Endometrium (tissue), 2 donors: ENCODE data around the gene DRG1.
"Not testable (repeated sequence)": the region's sequence is repeated elsewhere in the genome, so short reads cannot be mapped to it uniquely, and the experiment has no call there.

ENCODE experiments used
- FAIRE-seq: peaks from 2 replicates; lab custom pipeline; 2012; peaks lifted over from hg19 to GRCh38; lab: Jason Lieb, UNC
- donor health status: control.
- donor health status: control.

DRG1 gene

GRCh38 chr22:31442768-31443489 is 43.5 kb downstream of the DRG1 start:
- no peak for FAIRE-seq

DNA sequence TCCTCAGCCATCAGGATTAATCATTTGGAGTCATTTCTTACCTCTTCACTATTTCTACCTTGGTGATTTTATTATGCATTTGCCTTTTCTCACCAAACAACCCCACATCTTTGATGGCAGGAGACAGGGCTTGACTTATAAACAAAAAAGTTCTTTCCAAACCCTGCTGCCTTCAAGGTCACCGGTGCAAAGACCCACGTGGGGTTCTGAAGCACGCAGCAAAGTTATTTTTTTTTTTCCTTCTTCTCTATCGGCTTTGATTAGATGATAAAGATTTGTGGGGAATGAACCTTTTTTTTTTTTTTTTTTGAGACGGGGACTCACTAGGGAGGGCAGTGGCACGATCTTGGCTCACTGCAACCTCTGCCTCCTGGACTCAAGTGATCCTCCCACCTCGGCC is 44.1 kb downstream of the DRG1 start:
- no peak for FAIRE-seq

GRCh38 chr22:31445642-31446041 is 46.2 kb downstream of the DRG1 start:
- no peak for FAIRE-seq

DNA sequence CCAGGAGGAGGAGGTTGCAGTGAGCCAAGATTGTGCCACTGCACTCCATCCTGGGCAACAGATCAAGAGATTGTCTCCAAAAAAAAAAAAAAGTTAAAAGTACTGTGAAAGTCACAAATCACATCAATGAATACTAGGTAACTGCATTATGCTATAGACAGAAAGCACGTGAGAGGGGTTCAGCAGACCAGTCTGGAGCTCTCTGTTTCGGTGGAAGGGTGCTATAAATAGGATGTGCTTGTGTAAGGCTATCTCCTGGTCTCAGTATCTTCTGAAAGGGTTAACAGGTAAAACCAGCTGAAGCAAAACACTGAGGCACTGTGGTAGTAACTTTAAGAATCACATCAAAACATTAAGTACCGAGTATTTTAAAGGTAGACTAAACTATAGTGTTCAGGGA is 46.8 kb downstream of the DRG1 start:
- FAIRE-seq = no peak

- FAIRE-seq = no peak
Measured at GRCh38 chr22:31446767-31447166, 47.4 kb downstream of the DRG1 start.

DNA sequence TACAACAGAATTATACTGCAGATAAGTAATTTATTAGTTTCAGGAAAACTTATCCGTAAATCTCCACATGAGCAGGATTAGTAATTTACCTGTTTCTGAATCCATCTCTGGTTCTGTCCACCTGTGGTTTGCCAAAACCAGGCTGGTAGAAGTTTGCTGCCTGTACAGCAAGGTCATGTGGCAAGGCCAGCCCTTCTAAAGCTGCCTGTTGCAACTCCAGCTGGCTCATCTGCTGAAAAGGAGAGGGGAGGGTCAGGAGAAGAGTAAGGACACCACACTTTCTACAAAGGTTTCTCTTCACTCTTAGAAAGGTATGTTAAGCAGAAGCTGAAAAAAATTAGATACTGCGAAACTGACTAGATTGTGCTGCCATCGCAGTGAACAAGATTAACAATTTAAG is 47.9 kb downstream of the DRG1 start:
- FAIRE-seq = no peak

- FAIRE-seq = no peak
Measured at GRCh38 chr22:31448382-31448781, 49.0 kb downstream of the DRG1 start.

DNA sequence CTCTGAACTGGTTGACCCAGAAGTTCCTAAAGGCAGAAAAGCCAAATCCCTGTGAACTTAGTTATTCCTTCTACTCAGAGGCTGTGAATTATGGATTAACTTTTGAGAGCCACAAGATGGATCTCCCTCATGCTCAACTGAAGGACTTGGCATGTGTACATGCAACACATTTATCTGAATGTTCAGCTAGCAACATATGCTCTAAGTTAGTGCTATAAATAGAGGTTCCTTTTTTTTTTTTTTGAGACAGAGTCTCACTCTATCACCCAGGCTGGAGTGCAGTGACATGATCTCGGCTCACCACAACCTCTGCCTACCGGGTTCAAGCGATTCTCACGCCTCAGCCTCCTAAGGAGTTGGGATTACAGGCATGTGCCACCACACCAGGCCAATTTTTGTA is 50.1 kb downstream of the DRG1 start:
- no peak for FAIRE-seq

DNA sequence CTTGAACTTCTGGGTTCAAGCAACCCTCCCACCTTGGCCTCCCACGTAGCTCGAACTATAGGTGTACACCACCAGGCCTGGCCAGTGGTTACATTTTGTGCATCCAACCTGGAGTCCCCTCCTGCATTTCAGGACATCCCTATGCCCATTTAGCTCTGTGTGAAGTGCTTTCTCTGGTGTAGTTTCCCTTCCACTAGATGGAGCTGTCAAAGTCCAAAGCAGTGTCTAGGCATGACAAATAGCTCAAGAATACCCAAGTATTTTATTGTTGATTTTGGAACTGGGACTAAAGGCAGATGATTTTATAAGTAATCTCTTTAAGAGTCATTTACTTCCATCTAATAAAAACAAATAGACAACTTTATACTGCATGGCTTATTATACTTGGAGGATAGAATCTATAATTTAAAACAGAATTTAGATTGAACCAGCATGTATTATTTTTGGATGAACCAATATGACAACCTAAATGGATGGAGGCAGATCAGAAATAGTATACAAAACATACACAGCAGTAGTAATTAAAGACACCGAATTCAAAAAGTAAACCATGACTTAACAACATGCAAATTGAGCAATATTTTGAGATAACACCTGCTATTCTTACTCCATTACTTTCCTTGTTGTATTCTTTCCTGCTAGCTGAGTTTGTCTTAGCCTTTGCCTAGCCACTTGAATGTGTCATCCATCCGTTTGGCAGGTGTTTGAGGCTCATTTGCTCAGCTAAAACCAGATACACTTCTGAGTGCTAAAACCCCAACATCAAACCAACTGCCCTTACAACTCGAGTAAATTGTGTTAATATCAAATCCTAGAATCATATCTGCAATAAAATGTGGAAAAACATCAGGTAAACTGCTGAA is 52.5 kb downstream of the DRG1 start:
- no peak for FAIRE-seq

DNA sequence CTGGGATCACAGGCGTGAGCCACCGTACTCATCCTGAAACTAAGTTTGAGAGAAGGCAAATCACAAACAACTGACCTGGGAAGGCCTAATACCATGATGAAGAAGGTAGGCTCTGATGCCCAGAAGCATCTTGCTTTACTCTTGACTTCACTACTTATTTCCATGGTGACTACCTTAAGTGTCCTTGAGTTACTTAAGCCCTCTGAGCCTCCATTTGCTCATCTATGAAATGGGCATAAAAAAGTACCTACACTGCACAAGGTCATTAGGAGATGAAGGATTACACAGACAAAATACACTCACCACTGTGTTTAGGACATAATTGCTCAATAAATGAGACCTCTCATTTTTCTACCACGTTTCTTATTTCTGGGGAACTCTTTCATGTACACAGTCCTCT is 62.3 kb downstream of the DRG1 start:
- no peak for FAIRE-seq

DNA sequence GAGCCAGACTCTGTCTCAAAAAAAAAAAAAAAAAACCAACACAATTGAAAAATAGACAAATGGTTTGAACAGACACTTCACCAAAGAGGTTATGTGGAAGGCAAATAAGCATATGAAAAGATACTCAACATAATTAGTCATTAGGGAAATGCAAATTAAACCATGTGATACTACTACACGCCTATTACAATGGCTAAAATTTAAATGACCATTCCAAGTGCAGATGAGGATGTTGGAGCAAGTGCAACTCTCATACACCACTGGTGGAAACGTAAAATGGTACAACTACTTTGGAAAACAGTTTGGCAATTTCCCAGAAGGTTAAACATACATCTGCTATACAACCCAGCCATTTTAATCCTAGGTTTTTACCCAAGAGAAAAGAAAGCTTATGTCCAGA is 65.9 kb downstream of the DRG1 start:
- no peak for FAIRE-seq

DNA sequence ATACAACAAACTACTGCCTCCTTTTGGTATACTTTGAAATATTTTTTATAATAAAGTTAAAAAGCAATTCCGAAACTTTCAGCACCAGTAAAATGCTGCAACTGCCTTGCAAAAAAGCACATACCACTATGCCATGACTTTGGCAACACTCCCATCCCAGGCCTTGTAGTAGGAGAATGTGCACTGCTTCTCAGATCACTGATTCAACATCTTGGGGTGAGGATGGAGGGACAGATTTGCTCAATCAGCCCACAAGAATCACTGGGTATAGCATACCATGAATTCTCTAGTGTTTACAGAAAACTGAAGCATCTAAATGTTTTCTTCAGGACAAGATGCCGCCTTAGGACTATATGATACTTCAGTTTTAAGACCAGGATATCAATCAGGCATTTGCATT is 75.3 kb downstream of the DRG1 start:
- FAIRE-seq = no peak

- no peak for FAIRE-seq
Measured at GRCh38 chr22:31475800-31476199, 76.4 kb downstream of the DRG1 start.

- FAIRE-seq = no peak
Measured at GRCh38 chr22:31477329-31477728, 77.9 kb downstream of the DRG1 start.

DNA sequence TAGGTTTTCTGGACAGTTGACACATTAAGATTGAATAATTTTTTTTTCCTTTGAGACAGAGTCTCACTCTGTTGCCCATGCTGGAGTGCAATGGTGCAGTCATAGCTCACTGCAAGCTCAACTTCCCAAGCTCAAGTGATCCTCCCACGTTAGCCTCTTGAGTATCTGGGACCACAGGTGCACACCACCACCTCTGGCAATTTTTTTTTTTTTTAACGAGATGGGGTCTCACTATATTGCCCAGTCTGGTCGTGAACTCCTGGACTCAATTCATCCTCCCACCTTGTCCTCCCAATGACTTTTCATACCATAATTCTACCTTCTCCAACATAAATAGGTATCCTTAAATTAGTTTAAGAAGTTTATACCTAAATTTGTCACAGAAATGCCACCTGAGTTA is 81.7 kb downstream of the DRG1 start:
- FAIRE-seq = no peak

GRCh38 chr22:31482470-31482869 is 83.1 kb downstream of the DRG1 start:
- FAIRE-seq = not testable (repeated sequence)
